ENCODE measurements around the gene FAM13B. TPM values are rescaled to one million over a fixed set of nuclear protein-coding genes. Genes with fewer than 3 reads are reported as not detected.
A peak's percentile ranks its signal among the peaks of the same experiment; 100 is the strongest.

The FAM13B gene
- total RNA-seq, 1 experiment from 2014 or later = 3.8 TPM

- Histone ChIP-seq H3K27me3 (ENCODE audit: control insufficient read depth, insufficient read depth, low read length) (no peaks in the 10 kb centered on the region), H3K4me3 (ENCODE audit: insufficient read depth, low read depth, low read length) (no peak overlapping the region), H3K36me3 (replicated peaks; ENCODE audit: control insufficient read depth, insufficient read depth, low read length) (no peaks in the 10 kb centered on the region)
- no peak for DNase-seq
Observed at GRCh38 chr5:137923856-137924255, 109.0 kb downstream of the FAM13B start.

DNA sequence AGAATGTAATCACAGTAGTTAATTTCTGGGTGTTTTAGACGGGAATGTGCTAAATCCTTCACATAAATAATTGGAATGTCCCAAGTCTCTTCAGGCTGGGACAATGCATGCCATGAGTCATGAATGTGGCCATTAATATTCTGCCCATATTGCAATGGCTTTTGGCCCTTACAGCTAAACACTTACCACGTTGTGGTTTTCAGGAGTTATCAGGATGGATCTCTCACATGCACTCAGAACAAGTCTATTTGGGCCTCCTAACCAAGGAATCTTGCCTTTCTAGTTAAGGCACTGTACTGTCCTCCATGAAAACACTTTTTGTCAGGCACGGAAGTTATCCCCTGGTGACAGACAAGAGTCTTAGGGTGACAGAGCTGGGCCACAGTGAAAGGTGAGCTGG, 110.9 kb downstream of the FAM13B start:
- no peak overlapping the region for H3K4me3 ChIP-seq (ENCODE audit: insufficient read depth, low read depth, low read length)
- H3K27me3 ChIP-seq (ENCODE audit: control insufficient read depth, insufficient read depth, low read length) = no peaks in the 10 kb centered on the region
- DNase-seq = no peak
- no peaks in the 10 kb centered on the region for H3K36me3 ChIP-seq (replicated peaks; ENCODE audit: control insufficient read depth, insufficient read depth, low read length)

- Histone ChIP-seq H3K4me3 (ENCODE audit: insufficient read depth, low read depth, low read length) (no peak overlapping the region), H3K36me3 (replicated peaks; ENCODE audit: control insufficient read depth, insufficient read depth, low read length) (no peaks in the 10 kb centered on the region), H3K27me3 (ENCODE audit: control insufficient read depth, insufficient read depth, low read length) (no peaks in the 10 kb centered on the region)
- DNase-seq = no peak
Observed at GRCh38 chr5:137916923-137917322, 116.0 kb downstream of the FAM13B start.

DNA sequence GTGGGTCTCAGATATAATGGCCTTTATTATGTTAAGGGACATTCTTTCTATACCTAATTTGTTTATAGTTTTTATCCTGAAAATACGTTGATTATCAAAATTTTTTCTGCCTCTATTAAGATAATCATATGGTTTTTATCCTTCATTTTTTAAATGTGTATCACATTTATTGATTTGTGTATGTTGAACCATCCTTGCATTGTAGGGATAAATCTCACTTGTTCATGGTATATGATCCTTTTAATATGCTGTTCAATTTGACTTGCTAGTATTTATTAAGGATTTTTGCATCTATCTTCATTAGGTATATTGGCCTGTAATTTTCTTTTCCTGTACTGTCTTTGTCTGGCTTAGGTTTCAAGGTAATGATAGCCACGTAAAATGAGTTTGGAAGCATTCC, 118.1 kb downstream of the FAM13B start:
- no peak for DNase-seq
- Histone ChIP-seq H3K4me3 (ENCODE audit: insufficient read depth, low read depth, low read length) (no peak overlapping the region), H3K36me3 (replicated peaks; ENCODE audit: control insufficient read depth, insufficient read depth, low read length) (no peaks in the 10 kb centered on the region)

DNA sequence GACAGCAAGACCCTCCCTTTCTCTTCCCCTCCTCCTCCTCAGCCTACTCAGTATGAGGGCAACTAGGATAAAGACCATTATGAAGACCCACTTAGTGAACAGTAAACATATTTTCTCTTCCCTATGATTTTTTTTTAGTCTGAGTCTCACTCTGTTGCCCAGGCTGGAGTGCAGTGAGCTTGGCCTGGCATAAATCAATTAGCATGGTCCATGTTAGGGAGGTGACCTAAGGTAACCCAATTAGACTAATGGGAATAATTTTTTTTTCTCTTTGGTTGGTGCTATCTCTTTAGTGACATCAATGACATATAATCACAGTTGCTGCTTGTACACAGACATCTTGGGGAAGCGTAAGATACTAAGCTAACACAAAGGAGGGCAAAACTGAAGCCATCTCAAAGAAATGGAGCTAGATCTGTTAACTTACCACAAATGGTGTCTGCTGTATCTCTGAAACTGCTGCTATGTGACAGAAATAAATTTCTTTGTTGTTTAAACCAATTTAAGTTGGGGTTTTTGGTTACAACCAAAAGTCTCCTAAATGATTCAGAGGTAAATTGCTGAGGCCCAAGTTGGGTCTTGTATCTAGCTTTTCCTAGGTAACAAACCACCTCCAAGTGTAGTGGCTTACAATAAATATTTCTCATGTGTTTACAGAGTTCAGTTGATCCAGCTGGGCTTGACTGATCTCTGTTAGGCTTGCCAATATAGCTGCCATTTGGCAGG, 130.3 kb downstream of the FAM13B start:
- H3K27me3 ChIP-seq (ENCODE audit: control insufficient read depth, insufficient read depth, low read length) = no peaks in the 10 kb centered on the region
- H3K36me3 ChIP-seq (replicated peaks; ENCODE audit: control insufficient read depth, insufficient read depth, low read length) = no peaks in the 10 kb centered on the region
- DNase-seq = no peak
- H3K4me3 ChIP-seq (ENCODE audit: insufficient read depth, low read depth, low read length) = no peak overlapping the region

More for the DNA sequence above, 118.1 kb downstream of the FAM13B start:
- H3K27me3 ChIP-seq (ENCODE audit: control insufficient read depth, insufficient read depth, low read length) = no peaks in the 10 kb centered on the region

- DNase-seq = no peak
- H3K4me3 ChIP-seq (ENCODE audit: insufficient read depth, low read depth, low read length) = no peak overlapping the region
- H3K36me3 ChIP-seq (replicated peaks; ENCODE audit: control insufficient read depth, insufficient read depth, low read length) = no peaks in the 10 kb centered on the region
- H3K27me3 ChIP-seq (ENCODE audit: control insufficient read depth, insufficient read depth, low read length) = no peaks in the 10 kb centered on the region
Observed at GRCh38 chr5:137901011-137901817, 131.7 kb downstream of the FAM13B start.

- DNase-seq = no peak
Observed at GRCh38 chr5:137899493-137899892, 133.4 kb downstream of the FAM13B start.

GRCh38 chr5:137896560-137896959, 136.3 kb downstream of the FAM13B start:
- H3K36me3 ChIP-seq (replicated peaks; ENCODE audit: control insufficient read depth, insufficient read depth, low read length) = no peaks in the 10 kb centered on the region
- no peaks in the 10 kb centered on the region for H3K27me3 ChIP-seq (ENCODE audit: control insufficient read depth, insufficient read depth, low read length)
- no peak for DNase-seq
- no peak overlapping the region for H3K4me3 ChIP-seq (ENCODE audit: insufficient read depth, low read depth, low read length)

More at GRCh38 chr5:137899493-137899892, 133.4 kb downstream of the FAM13B start:
- Histone ChIP-seq H3K27me3 (ENCODE audit: control insufficient read depth, insufficient read depth, low read length) (no peaks in the 10 kb centered on the region), H3K36me3 (replicated peaks; ENCODE audit: control insufficient read depth, insufficient read depth, low read length) (no peaks in the 10 kb centered on the region), H3K4me3 (ENCODE audit: insufficient read depth, low read depth, low read length) (no peak overlapping the region)

- no peaks in the 10 kb centered on the region for H3K27me3 ChIP-seq (ENCODE audit: control insufficient read depth, insufficient read depth, low read length)
- no peak for DNase-seq
- H3K36me3 ChIP-seq (replicated peaks; ENCODE audit: control insufficient read depth, insufficient read depth, low read length) = no peaks in the 10 kb centered on the region
- H3K4me3 ChIP-seq (ENCODE audit: insufficient read depth, low read depth, low read length) = no peak overlapping the region
Observed at GRCh38 chr5:137894586-137894985, 138.3 kb downstream of the FAM13B start.

- H3K27me3 ChIP-seq (ENCODE audit: control insufficient read depth, insufficient read depth, low read length) = no peaks in the 10 kb centered on the region
- H3K4me3 ChIP-seq (ENCODE audit: insufficient read depth, low read depth, low read length) = no peak overlapping the region
- DNase-seq = no peak
- no peaks in the 10 kb centered on the region for H3K36me3 ChIP-seq (replicated peaks; ENCODE audit: control insufficient read depth, insufficient read depth, low read length)
Observed at GRCh38 chr5:137891849-137892248, 141.0 kb downstream of the FAM13B start.

GRCh38 chr5:137890845-137891244, 142.0 kb downstream of the FAM13B start:
- Histone ChIP-seq H3K36me3 (replicated peaks; ENCODE audit: control insufficient read depth, insufficient read depth, low read length) (no peaks in the 10 kb centered on the region), H3K4me3 (ENCODE audit: insufficient read depth, low read depth, low read length) (no peak overlapping the region), H3K27me3 (ENCODE audit: control insufficient read depth, insufficient read depth, low read length) (no peaks in the 10 kb centered on the region)
- no peak for DNase-seq

GRCh38 chr5:137888863-137889759, 143.8 kb downstream of the FAM13B start, which contains the start of gene PKD2L2:
PKD2L2 (plus strand) TSS chr5:137889457; CDS start chr5:137889492, 35 bp downstream.
- Histone ChIP-seq H3K27me3 (ENCODE audit: control insufficient read depth, insufficient read depth, low read length) (no peaks in the 10 kb centered on the region), H3K4me3 (ENCODE audit: insufficient read depth, low read depth, low read length) (peak within 1 kb of the TSS; percentile 42; the same call in 1 of the 2 replicates), H3K36me3 (replicated peaks; ENCODE audit: control insufficient read depth, insufficient read depth, low read length) (no peaks in the 10 kb centered on the region)
- DNase-seq = peak; percentile 76

GRCh38 chr5:137888466-137888862, 144.4 kb downstream of the FAM13B start:
- H3K4me3 ChIP-seq (ENCODE audit: insufficient read depth, low read depth, low read length) = no peak overlapping the region

More at GRCh38 chr5:137888466-137888862, 144.4 kb downstream of the FAM13B start:
- Histone ChIP-seq H3K27me3 (ENCODE audit: control insufficient read depth, insufficient read depth, low read length) (no peaks in the 10 kb centered on the region), H3K36me3 (replicated peaks; ENCODE audit: control insufficient read depth, insufficient read depth, low read length) (no peaks in the 10 kb centered on the region)
- DNase-seq = no peak
